Right atrium auricular region (tissue), 2 donors: ENCODE measurements around the gene RIN1. TPM values are rescaled to one million over a fixed set of nuclear protein-coding genes. Genes with fewer than 3 reads are reported as not detected.

ENCODE experiments used
- DNase-seq: peaks from one replicate; pipeline ENCODE4 v3.0.0-alpha.2; 2019; ENCODE audit warnings: low spot score
- H3K27ac ChIP-seq, 2 donors: fragments of 200-600 bp; sonication (generic); 1 replicate in 1 of 2; 2 replicates in 1 of 2; pipeline ENCODE4 v1.5.1; 2016 to 2019
- H3K27me3 ChIP-seq, 2 donors: fragments of 200-600 bp; sonication (generic); one replicate each; pipeline versions ENCODE4 v1.5.1 to v1.6.0; 2017 to 2019
- H3K36me3 ChIP-seq: fragments of 200-600 bp; sonication (generic); one replicate; pipeline ENCODE4 v1.5.1; 2016
- H3K4me1 ChIP-seq, 2 donors: fragments of 200-600 bp; sonication (generic); one replicate each; pipeline versions ENCODE4 v1.5.1 to v1.6.0; 2017 to 2019
- H3K4me3 ChIP-seq, 2 donors: fragments of 200-600 bp; sonication (generic); 1 replicate in 1 of 2; 2 replicates in 1 of 2; pipeline ENCODE4 v1.5.1; 2017 to 2019; ENCODE audit warnings: mild to moderate bottlenecking in 1 of 2, moderate library complexity in 1 of 2
- H3K9me3 ChIP-seq, 2 donors: fragments of 200-600 bp; sonication (generic); one replicate each; pipeline ENCODE4 v1.5.1; 2019
- CTCF ChIP-seq, 2 donors: fragments of 200-600 bp; sonication (generic); IDR thresholded peaks; one replicate each; pipeline ENCODE4 v1.5.1; 2019; ENCODE audit warnings: antibody characterized with exemption in 2 of 2
- total RNA-seq, 2 donors: library from RNA; depleted of rRNA; stranded (reverse); fragments of >200 nt; gene quantifications; one replicate each; pipeline ENCODE4 v1.1.0, GENCODE V29; 2016

Gene RIN1
- total RNA-seq, 2 donors from 2014 or later, result 1.0 to 5.9 TPM

DNA sequence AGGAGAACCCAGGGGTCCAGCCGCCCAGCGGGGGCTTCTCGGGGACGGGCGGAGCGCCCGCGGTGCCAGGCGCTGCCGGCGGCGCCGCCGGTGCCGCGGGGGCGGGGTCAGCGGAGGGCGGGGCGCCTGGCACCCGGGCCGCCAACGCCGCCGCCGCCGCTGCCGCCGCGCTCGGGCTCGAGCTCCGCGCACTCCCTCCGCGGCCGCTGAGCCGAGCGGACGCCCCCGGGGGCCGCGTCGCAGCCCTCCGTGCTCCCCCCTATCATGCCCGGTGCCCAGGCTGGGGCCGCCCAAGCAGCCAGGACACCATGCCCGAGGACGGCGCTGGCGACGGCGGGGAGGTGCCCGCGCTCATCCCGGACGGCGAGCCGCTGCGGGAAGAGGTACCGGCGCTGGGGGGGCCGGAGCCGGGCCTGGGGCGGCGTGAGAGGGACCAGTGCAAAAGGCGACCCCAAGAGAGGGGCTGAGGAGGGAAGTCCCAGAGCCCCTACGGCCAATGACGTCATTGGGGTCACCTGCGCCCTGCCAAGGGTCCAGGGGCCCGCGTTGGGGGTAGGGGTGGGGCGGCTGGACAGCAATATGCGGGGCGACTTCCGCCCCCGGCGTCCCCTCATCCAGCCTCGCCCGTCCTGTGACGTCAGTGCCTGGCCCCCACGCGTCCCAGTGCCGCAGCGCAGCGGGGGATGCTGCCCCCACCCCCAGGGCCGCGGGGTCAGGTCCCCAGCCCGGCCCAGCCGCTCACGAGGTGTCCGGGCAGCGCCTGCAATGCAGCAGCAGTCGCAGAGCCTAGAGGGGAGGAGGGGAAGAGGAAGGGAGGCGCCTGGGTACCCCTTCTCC, 44.3 kb downstream of the RIN1 start, which contains the start of gene TMEM151A:
TMEM151A (plus strand) TSS at position 189 of the 837 bp plus-strand sequence; CDS start at position 309, 120 bp downstream.
- Histone ChIP-seq H3K4me1 (peaks cover 0 to 32% of the 10 kb centered on the region in 2 donors), H3K9me3 (no peaks in the 10 kb centered on the region), H3K27ac (no peak within 1 kb of the TSS), H3K27me3 (peaks cover 0 to 11% of the 10 kb centered on the region in 2 donors), H3K36me3 (no peaks in the 10 kb centered on the region), H3K4me3 (peak within 1 kb of the TSS; percentile 46 to 49)
- no peak for DNase-seq
- TF ChIP-seq CTCF (IDR thresholded peaks at IDR 0.05), result no peak

GRCh38 chr11:66291303-66291705, 44.9 kb downstream of the RIN1 start:
- DNase-seq, result no peak
- Histone ChIP-seq H3K9me3 (no peaks in the 10 kb centered on the region), H3K36me3 (no peaks in the 10 kb centered on the region), H3K4me1 (peaks cover 0 to 34% of the 10 kb centered on the region in 2 donors), H3K4me3 (peak overlapping the region in 1 of 2 donors; percentile 46), H3K27me3 (peaks cover 0 to 11% of the 10 kb centered on the region in 2 donors), H3K27ac (no peak overlapping the region)
- TF ChIP-seq CTCF (IDR thresholded peaks at IDR 0.05), result no peak

- Histone ChIP-seq H3K4me3 (no peak overlapping the region), H3K27me3 (peaks cover 0 to 11% of the 10 kb centered on the region in 2 donors), H3K4me1 (peaks cover 0 to 45% of the 10 kb centered on the region in 2 donors), H3K9me3 (no peaks in the 10 kb centered on the region), H3K27ac (no peak overlapping the region), H3K36me3 (no peaks in the 10 kb centered on the region)
- no peak for DNase-seq
- TF ChIP-seq CTCF (IDR thresholded peaks at IDR 0.05), result no peak
Measured at GRCh38 chr11:66290330-66290621, 46.0 kb downstream of the RIN1 start.

GRCh38 chr11:66289548-66290329, 46.5 kb downstream of the RIN1 start:
- DNase-seq, result peak; percentile 75
- H3K9me3 ChIP-seq, result no peaks in the 10 kb centered on the region
- peaks cover 0 to 11% of the 10 kb centered on the region in 2 donors for H3K27me3 ChIP-seq
- H3K4me3 ChIP-seq, result peak overlapping the region; percentile 48 to 90
- peak overlapping the region; percentile 92 to 96 for H3K27ac ChIP-seq
- TF ChIP-seq CTCF (IDR thresholded peaks at IDR 0.05), result no peak
- peaks cover 0 to 47% of the 10 kb centered on the region in 2 donors for H3K4me1 ChIP-seq
- peaks cover 5% of the 10 kb centered on the region for H3K36me3 ChIP-seq

GRCh38 chr11:66288671-66289547, 47.3 kb downstream of the RIN1 start, which contains the start of gene YIF1A:
YIF1A (minus strand) TSS chr11:66289143; CDS start chr11:66288985, 158 bp downstream.
- peak within 1 kb of the TSS; percentile 92 to 96 for H3K27ac ChIP-seq
- H3K9me3 ChIP-seq, result no peaks in the 10 kb centered on the region
- peak within 1 kb of the TSS; percentile 67 to 90 for H3K4me3 ChIP-seq
- peaks cover 0 to 47% of the 10 kb centered on the region in 2 donors for H3K4me1 ChIP-seq
- peak; percentile 100 for DNase-seq
- peaks cover 0 to 11% of the 10 kb centered on the region in 2 donors for H3K27me3 ChIP-seq
- no peak for TF ChIP-seq CTCF (IDR thresholded peaks at IDR 0.05)
- peaks cover 8% of the 10 kb centered on the region for H3K36me3 ChIP-seq
